Measurements from ENCODE around the gene COX6B2. TPM values are rescaled to one million over a fixed set of nuclear protein-coding genes. Genes with fewer than 3 reads are reported as not detected.

The COX6B2 gene
- total and polyA plus RNA-seq, 2 of the 13 experiments (the other 11 are each of a cell fraction or from before 2014, with no cell fraction given): 0.21 TPM; not detected in 1

DNA sequence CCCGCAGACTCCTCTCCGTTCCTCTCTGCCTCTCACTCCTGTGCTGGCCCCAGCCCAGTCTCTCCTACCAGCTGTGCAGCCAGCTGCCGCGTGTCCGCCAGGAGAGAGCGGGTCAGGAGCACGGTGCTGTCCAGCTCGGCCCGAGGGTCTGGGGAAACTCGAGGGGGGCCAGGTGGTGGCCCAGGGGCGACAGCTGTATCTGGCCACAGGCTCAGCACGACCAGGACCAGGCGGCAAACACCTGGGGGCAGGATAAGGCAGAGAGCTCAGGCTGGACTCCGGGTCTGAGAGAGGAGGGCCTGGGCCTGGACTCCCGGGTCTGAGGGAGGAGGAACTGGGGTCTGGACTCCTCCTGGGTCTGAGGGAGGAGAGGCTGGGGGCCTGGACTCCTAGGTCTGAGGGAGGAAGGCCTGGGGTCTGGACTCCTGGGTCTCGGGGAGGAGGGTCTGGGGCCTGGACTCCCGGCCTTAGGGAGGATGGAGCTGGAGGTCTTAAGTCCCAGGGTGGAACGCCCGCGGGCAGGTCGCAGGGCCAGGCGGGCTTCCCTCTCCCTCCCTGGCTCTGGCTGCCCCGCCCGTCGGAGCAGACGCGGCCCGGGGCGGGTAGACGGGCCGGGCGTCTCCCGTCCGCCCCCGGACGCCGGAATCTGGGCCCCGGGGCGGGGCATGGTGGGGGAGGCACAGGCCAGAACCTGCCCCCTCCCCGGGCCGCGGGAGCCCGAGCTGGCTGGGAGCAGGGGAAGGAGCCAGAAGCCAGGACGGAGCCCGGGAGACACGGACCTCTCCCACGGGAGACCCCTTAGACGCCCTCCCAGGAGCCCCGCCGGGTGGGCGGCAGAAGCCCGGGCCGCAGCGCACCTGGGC is 14.4 kb upstream of the COX6B2 start (continued):
- no peak for TF ChIP-seq PHF8 (CRISPR knock-in tag; IDR thresholded peaks at IDR 0.05)
- TF ChIP-seq SNAPC2 (CRISPR knock-in tag; IDR thresholded peaks at IDR 0.05): no peak
- 0 out of 2 replicates have a peak, but pooled peaks have one; percentile 20 for TF ChIP-seq EZH2 (conservative IDR thresholded peaks at IDR 0.05; ENCODE audit: low read depth, low read length)
- TF ChIP-seq, protein P1, sequence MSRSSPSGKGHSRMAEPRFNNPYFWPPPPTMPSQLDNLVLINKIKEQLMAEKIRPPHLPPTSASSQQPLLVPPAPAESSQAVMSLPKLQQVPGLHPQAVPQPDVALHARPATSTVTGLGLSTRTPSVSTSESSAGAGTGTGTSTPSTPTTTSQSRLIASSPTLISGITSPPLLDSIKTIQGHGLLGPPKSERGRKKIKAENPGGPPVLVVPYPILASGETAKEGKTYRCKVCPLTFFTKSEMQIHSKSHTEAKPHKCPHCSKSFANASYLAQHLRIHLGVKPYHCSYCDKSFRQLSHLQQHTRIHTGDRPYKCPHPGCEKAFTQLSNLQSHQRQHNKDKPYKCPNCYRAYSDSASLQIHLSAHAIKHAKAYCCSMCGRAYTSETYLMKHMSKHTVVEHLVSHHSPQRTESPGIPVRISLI (CRISPR knock-in tag; IDR thresholded peaks at IDR 0.05; ENCODE audit: borderline replicate concordance): no peak
- no peak for TF ChIP-seq MAFK (conservative IDR thresholded peaks at IDR 0.05 in 1 of 2, IDR thresholded peaks at IDR 0.05 in 1 of 2; ENCODE audit: low read length in 2 of 2)
- peak; percentile 87 for TF ChIP-seq ZNF777 (CRISPR knock-in tag; IDR thresholded peaks at IDR 0.05)
- no peak for TF ChIP-seq PLRG1 (conservative IDR thresholded peaks at IDR 0.05)
- TF ChIP-seq ZNF30 (CRISPR knock-in tag; IDR thresholded peaks at IDR 0.05): no peak

DNA sequence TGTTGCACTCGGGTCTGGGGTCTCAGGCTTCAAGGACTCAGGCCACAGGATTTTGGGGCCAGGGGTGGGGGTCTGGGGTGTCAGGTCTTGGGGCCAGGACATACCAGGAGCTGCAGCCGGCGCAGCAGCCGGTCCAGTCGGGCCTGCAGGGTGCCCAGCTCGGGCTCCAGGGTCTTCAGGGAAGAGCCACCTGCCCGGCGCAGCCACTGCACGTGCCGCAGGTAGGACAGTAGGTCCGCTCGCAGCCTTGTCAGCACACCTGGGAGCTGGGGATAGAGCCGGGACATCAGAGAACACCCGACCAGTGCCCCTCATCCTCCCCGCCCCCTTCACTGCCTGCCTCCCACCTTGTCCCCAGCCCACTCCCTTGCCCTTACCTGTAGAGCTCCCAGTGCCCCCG is 13.6 kb upstream of the COX6B2 start:
- POLR2A ChIA-PET: interaction anchor here (1.2 to 2.2 kb wide), 2 partner anchors 9 to 39 kb away, joined by 3 to 9 read pairs; partner anchors contain the start of gene UBE2S
- H3K27me3 ChIP-seq (ENCODE audit: control insufficient read depth in 1 of 2, insufficient read depth in 2 of 2, low read length in 2 of 2): peaks cover 7 to 36% of the 10 kb centered on the region in 2 experiments; a peak in 4 of 5 replicates

More for the DNA sequence above, 13.6 kb upstream of the COX6B2 start:
- BruUV-seq (replicated peaks): no TSS peak
- H3K36me3 ChIP-seq (replicated peaks in 1 of 2; ENCODE audit: control insufficient read depth in 1 of 2, insufficient read depth in 2 of 2, low read length in 2 of 2): no peaks in the 10 kb centered on the region
- H3K27ac ChIP-seq (ENCODE audit: extremely low read length, insufficient read depth, low read length): no peak overlapping the region
- no peaks in the 10 kb centered on the region for H3K79me2 ChIP-seq (ENCODE audit: insufficient read depth, low read length)
- FAIRE-seq: no peak
- no peak for DNase-seq (ENCODE audit: low spot score)
- in situ Hi-C loops (cut with HindIII; ENCODE audit: extremely low pct_ligation_motif_present, low pct_unique_long_range_greater_than_20kb): no loop called here
- H2AFZ ChIP-seq (ENCODE audit: low read length): no peak overlapping the region
- intact Hi-C loops (cut with micrococcal nuclease; ENCODE audit: unreplicated experiment): no loop called here
- TF ChIP-seq PCBP1 (IDR thresholded peaks at IDR 0.05; ENCODE audit: borderline replicate concordance, low read depth, low read length): 0 out of 2 replicates have a peak, but pooled peaks have one; percentile 33
- no peak for TF ChIP-seq CBX1 (IDR thresholded peaks at IDR 0.05; ENCODE audit: low read depth)
- peaks cover 37% of the 10 kb centered on the region for H3K4me1 ChIP-seq (ENCODE audit: insufficient read depth, low read length)
- no peaks in the 10 kb centered on the region for H3K9me3 ChIP-seq (ENCODE audit: low read length)
- H3K4me3 ChIP-seq (replicated peaks in 1 of 3; ENCODE audit: insufficient read depth in 1 of 3, low read depth in 2 of 3, low read length in 3 of 3): no peak overlapping the region
- no peak overlapping the region for H3K4me2 ChIP-seq (ENCODE audit: low read depth, low read length)
- ATAC-seq: no peak
- no peaks in the 10 kb centered on the region for H4K20me1 ChIP-seq (ENCODE audit: insufficient read depth, low read length)
- CTCF ChIA-PET (ENCODE audit: low intra/inter-chr PET ratio, low total read pairs): no interaction called here
- no peak overlapping the region for H3K9ac ChIP-seq (ENCODE audit: insufficient read depth, low read depth, low read length)
- WGBS (ENCODE audit: low lambda C conversion rate): 60% methylated on average over 4 of the region's 16 CpGs

Data from HepG2 (cell line).